Measurements from ENCODE around the gene ADAMTS12. TPM values are rescaled to one million over a fixed set of nuclear protein-coding genes. Genes with fewer than 3 reads are reported as not detected.

ADAMTS12 gene
- total RNA-seq, 1 experiment from 2014 or later: 0.18 TPM

- H3K4me1 ChIP-seq (ENCODE audit: insufficient read depth, low read length): peaks cover 14% of the 10 kb centered on the region
- H3F3A ChIP-seq (ENCODE audit: low read length, unreplicated experiment): no peaks in the 10 kb centered on the region
- no peaks in the 10 kb centered on the region for H4K20me1 ChIP-seq (ENCODE audit: low read length)
- no peak for DNase-seq
- BruUV-seq (replicated peaks): no TSS peak
- no peak within 1 kb of the TSS for H3K9ac ChIP-seq (ENCODE audit: low read length)
- no peak within 1 kb of the TSS for H2AFZ ChIP-seq (ENCODE audit: low read length)
- peak within 1 kb of the TSS; percentile 44 for H3K4me2 ChIP-seq (ENCODE audit: low read length)
- H3K27ac ChIP-seq (ENCODE audit: low read length): no peak within 1 kb of the TSS
- no peaks in the 10 kb centered on the region for H3K36me3 ChIP-seq (ENCODE audit: low read depth, low read length)
- H3K27me3 ChIP-seq (ENCODE audit: low read length): no peaks in the 10 kb centered on the region
- TF ChIP-seq CTCF (conservative IDR thresholded peaks at IDR 0.05; ENCODE audit: low read depth, low read length): no peak
- no peak for TF ChIP-seq EZH2 (IDR thresholded peaks at IDR 0.05; ENCODE audit: low read length, unreplicated experiment)
- no peak for TF ChIP-seq EZH2phosphoT487 (IDR thresholded peaks at IDR 0.05; ENCODE audit: borderline replicate concordance, low read length)
- no peaks in the 10 kb centered on the region for H3K79me2 ChIP-seq (ENCODE audit: low read length)
- POLR2A ChIA-PET (ENCODE audit: unreplicated experiment): interaction anchor here (0.6 kb wide), 1 partner anchor 497 kb away, joined by 4 read pairs; no protein-coding TSS in a partner anchor
- CTCF ChIA-PET: interaction anchor here (0.7 kb wide), 1 partner anchor 304 kb away, joined by 4 read pairs; no protein-coding TSS in a partner anchor
- no peaks in the 10 kb centered on the region for H3K9me3 ChIP-seq (ENCODE audit: low read length)
- no peak within 1 kb of the TSS for H3K4me3 ChIP-seq (ENCODE audit: low read length)
- ATAC-seq: no peak
- H3K9me2 ChIP-seq (replicated peaks; ENCODE audit: low read length): no peaks in the 10 kb centered on the region
- intact Hi-C loops (cut with micrococcal nuclease): no loop called here
These were observed 44.7 kb upstream of the ADAMTS12 start, which contains the start of gene RXFP3 for GRCh38 chr5:33936381-33937016. RXFP3 (plus strand) TSS chr5:33936386; CDS start chr5:33936741, 355 bp downstream.

- Histone ChIP-seq H3K9me2 (replicated peaks; ENCODE audit: low read length) (no peaks in the 10 kb centered on the region), H3K9me3 (ENCODE audit: low read length) (no peaks in the 10 kb centered on the region), H3K27me3 (ENCODE audit: low read length) (no peaks in the 10 kb centered on the region), H3K4me2 (ENCODE audit: low read length) (peak overlapping the region; percentile 44), H2AFZ (ENCODE audit: low read length) (no peak overlapping the region), H3K4me3 (ENCODE audit: low read length) (no peak overlapping the region), H4K20me1 (ENCODE audit: low read length) (no peaks in the 10 kb centered on the region), H3K9ac (ENCODE audit: low read length) (no peak overlapping the region), H3K4me1 (ENCODE audit: insufficient read depth, low read length) (peaks cover 14% of the 10 kb centered on the region), H3F3A (ENCODE audit: low read length, unreplicated experiment) (no peaks in the 10 kb centered on the region), H3K79me2 (ENCODE audit: low read length) (no peaks in the 10 kb centered on the region), H3K36me3 (ENCODE audit: low read depth, low read length) (no peaks in the 10 kb centered on the region), H3K27ac (ENCODE audit: low read length) (no peak overlapping the region)
- TF ChIP-seq EZH2 (IDR thresholded peaks at IDR 0.05; ENCODE audit: low read length, unreplicated experiment) (no peak), CTCF (conservative IDR thresholded peaks at IDR 0.05; ENCODE audit: low read depth, low read length) (no peak), EZH2phosphoT487 (IDR thresholded peaks at IDR 0.05; ENCODE audit: borderline replicate concordance, low read length) (no peak)
- ChIA-PET POLR2A (ENCODE audit: unreplicated experiment) (interaction anchor here (0.6 kb wide), 1 partner anchor 496 kb away, joined by 4 read pairs; no protein-coding TSS in a partner anchor), CTCF (interaction anchor here (0.7 to 1.9 kb wide), 2 partner anchors 303 to 466 kb away, joined by 4 to 12 read pairs; no protein-coding TSS in a partner anchor)
- no TSS peak for BruUV-seq (replicated peaks)
- ATAC-seq (peak; percentile 37; the same call in 1 of the 2 replicates), DNase-seq (peak; percentile 46)
- intact Hi-C loops (cut with micrococcal nuclease): no loop called here
These were observed 44.2 kb upstream of the ADAMTS12 start for GRCh38 chr5:33936004-33936380.

GRCh38 chr5:33934176-33934575 is 42.4 kb upstream of the ADAMTS12 start:
- DNase-seq: peak; percentile 82
- ChIA-PET CTCF (interaction anchor here (0.9 to 1.9 kb wide), 3 partner anchors 36 to 464 kb away, joined by 3 to 12 read pairs (median 4); no protein-coding TSS in a partner anchor), POLR2A (ENCODE audit: unreplicated experiment) (no interaction called here)
- intact Hi-C loops (cut with micrococcal nuclease): loop anchor here (1.0 kb wide), 3 partner anchors 346 to 498 kb away; no protein-coding TSS in a partner anchor
- Histone ChIP-seq H3K9me2 (replicated peaks; ENCODE audit: low read length) (no peaks in the 10 kb centered on the region), H4K20me1 (ENCODE audit: low read length) (no peaks in the 10 kb centered on the region), H3K9ac (ENCODE audit: low read length) (no peak overlapping the region), H2AFZ (ENCODE audit: low read length) (no peak overlapping the region), H3K4me2 (ENCODE audit: low read length) (peak overlapping the region; percentile 17), H3F3A (ENCODE audit: low read length, unreplicated experiment) (no peaks in the 10 kb centered on the region), H3K9me3 (ENCODE audit: low read length) (no peaks in the 10 kb centered on the region), H3K79me2 (ENCODE audit: low read length) (no peaks in the 10 kb centered on the region), H3K4me3 (ENCODE audit: low read length) (no peak overlapping the region), H3K27ac (ENCODE audit: low read length) (0 out of 2 replicates have a peak overlapping the region, but pooled peaks have one; percentile 2), H3K27me3 (ENCODE audit: low read length) (no peaks in the 10 kb centered on the region), H3K36me3 (ENCODE audit: low read depth, low read length) (no peaks in the 10 kb centered on the region), H3K4me1 (ENCODE audit: insufficient read depth, low read length) (peaks cover 14% of the 10 kb centered on the region)
- TF ChIP-seq EZH2 (IDR thresholded peaks at IDR 0.05; ENCODE audit: low read length, unreplicated experiment): no peak
- BruUV-seq (replicated peaks): no TSS peak
- ATAC-seq: peak; percentile 87
